GM10847 (cell line): ENCODE results near the gene ZNF761.
A peak's percentile ranks its signal among the peaks of the same experiment; 100 is the strongest.

Experiments
- POLR2A ChIP-seq: IDR thresholded peaks from 2 replicates; pipeline ENCODE4 v1.6.1; 2011; ENCODE audit not compliant: insufficient read length; ENCODE audit errors: extremely low read depth

The ZNF761 gene

GRCh38 chr19:53431399-53432087, at the start of gene ZNF761:
Gene ZNF761, plus strand, starts transcription at chr19:53431984. Its CDS starts 15,285 bp downstream, at chr19:53447269.
- TF ChIP-seq POLR2A: peak; percentile 79

- no peak for TF ChIP-seq POLR2A
Measured at GRCh38 chr19:53388168-53388567, 43.6 kb upstream of the ZNF761 start.

- TF ChIP-seq POLR2A: no peak
Measured at GRCh38 chr19:53388904-53389303, 42.9 kb upstream of the ZNF761 start.

GRCh38 chr19:53389571-53389970, 42.2 kb upstream of the ZNF761 start:
- no peak for TF ChIP-seq POLR2A

GRCh38 chr19:53389978-53390377, 41.8 kb upstream of the ZNF761 start:
- TF ChIP-seq POLR2A: no peak

GRCh38 chr19:53394522-53394973, 37.2 kb upstream of the ZNF761 start:
- no peak for TF ChIP-seq POLR2A

- TF ChIP-seq POLR2A: peak; percentile 83
Measured at GRCh38 chr19:53394974-53395839, 36.6 kb upstream of the ZNF761 start, which contains the start of gene ZNF765. Gene ZNF765, plus strand, starts transcription at chr19:53395149. Its CDS starts 2,867 bp downstream, at chr19:53398016.

GRCh38 chr19:53396525-53396868, 35.3 kb upstream of the ZNF761 start:
- TF ChIP-seq POLR2A: no peak

GRCh38 chr19:53409505-53410204, 22.1 kb upstream of the ZNF761 start:
- TF ChIP-seq POLR2A: no peak

GRCh38 chr19:53422551-53422950, 9.2 kb upstream of the ZNF761 start:
- TF ChIP-seq POLR2A: no peak

- no peak for TF ChIP-seq POLR2A
Measured at GRCh38 chr19:53424968-53425597, 6.7 kb upstream of the ZNF761 start.

- no peak for TF ChIP-seq POLR2A
Measured at GRCh38 chr19:53432088-53432661, 391 bp downstream of the ZNF761 start.

- TF ChIP-seq POLR2A: no peak
Measured at GRCh38 chr19:53455828-53456227, 24.0 kb downstream of the ZNF761 start.

- no peak for TF ChIP-seq POLR2A
Measured at GRCh38 chr19:53461866-53462265, 30.1 kb downstream of the ZNF761 start.

GRCh38 chr19:53462861-53463260, 31.1 kb downstream of the ZNF761 start:
- TF ChIP-seq POLR2A: no peak
